GM21515 (cell line): ENCODE results near the gene TMEM233.
"Not testable (repeated sequence)": the region's sequence is repeated elsewhere in the genome, so short reads cannot be mapped to it uniquely, and the experiment has no call there.

Source experiments
- ATAC-seq: cut with Tn5 transposase; IDR thresholded peaks from one replicate; pipeline ENCODE4 v1.9.1; 2021; ENCODE audit not compliant: unreplicated experiment

Gene TMEM233

DNA sequence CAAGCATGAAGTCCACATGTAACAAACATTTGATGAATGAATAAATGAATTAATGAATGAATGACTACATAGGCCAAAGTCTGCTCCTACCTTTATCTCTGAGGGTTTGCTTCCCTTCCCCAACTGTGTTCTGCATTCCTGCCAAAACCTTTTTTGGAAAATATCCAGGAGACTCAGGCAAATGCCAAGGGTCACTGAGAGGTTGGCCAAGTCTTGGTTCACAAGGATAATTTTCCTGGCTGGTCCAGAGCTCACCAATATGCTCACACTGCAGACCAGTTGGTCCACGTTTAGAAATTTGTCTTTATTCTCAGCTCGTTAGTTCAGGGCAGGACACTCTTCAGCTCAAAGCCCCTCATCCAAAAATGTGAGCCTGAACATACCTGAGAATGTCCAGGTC lies 10.2 kb downstream of the TMEM233 start:
- no peak for ATAC-seq

DNA sequence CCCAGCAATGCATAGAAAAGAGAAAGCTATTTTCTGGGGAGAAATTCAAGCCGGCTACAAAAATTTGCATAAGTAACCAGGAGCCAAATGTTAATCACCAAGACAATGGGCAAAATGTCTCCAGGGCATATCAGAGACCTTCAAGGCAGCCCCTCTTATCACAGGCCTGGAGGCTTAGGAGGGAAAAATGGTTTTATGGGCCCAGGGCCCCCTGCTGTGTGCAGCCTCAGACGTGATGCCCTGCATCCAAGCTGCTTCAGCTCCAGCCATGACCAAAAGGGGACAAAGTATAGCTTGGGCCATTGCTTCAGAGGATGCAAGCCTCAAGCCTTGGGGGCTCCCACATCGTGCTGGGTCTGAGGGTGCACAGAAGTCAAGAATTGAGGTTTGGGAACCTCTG lies 15.8 kb downstream of the TMEM233 start:
- no peak for ATAC-seq

DNA sequence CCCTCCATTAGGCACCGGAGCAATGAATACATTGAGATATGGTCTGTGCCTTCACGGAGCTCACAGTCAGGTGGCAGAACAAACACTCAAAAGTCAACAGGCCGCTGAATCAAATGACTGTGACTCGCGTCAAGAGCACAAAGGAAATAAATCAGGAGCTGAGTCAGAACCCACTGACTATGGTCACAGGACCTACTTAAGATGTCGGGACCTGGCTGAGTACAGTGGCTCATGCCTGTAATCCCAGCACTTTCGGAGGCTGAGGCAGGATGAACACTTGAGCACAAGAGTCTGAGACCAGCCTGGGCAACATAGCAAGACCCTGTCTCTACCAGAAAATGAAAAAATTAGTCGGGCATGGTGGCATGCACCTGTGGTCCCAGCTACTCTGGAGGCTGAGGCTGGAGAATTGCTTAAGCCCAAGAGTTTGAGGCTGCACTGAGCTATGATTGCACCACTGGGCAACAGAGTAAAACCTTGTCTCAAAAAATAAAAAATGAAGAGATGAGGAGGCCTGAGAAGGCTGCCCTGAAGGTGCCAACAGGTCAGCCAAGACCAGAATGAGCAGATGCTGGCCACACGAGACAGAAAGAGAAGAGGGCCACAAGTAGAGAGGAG lies 19.9 kb downstream of the TMEM233 start:
- no peak for ATAC-seq

DNA sequence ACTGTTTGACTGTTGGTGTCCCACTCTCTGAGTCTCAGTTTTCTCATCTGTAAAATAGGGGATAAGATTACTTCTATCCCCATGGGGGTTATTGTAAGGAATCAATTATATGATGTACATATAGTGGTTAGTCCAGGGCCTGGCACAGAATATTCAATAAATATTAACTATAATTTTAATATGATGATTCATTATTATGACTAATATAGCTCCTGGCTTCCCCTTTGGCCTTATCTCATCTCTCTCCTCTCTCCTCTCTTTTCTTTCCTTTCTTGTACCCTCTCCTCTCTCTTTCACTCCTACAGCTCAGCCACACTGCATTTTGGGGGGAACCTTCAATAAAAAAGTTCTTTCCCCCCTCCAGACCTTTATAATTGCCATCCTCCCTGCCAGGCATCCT lies 21.1 kb downstream of the TMEM233 start:
- no peak for ATAC-seq

DNA sequence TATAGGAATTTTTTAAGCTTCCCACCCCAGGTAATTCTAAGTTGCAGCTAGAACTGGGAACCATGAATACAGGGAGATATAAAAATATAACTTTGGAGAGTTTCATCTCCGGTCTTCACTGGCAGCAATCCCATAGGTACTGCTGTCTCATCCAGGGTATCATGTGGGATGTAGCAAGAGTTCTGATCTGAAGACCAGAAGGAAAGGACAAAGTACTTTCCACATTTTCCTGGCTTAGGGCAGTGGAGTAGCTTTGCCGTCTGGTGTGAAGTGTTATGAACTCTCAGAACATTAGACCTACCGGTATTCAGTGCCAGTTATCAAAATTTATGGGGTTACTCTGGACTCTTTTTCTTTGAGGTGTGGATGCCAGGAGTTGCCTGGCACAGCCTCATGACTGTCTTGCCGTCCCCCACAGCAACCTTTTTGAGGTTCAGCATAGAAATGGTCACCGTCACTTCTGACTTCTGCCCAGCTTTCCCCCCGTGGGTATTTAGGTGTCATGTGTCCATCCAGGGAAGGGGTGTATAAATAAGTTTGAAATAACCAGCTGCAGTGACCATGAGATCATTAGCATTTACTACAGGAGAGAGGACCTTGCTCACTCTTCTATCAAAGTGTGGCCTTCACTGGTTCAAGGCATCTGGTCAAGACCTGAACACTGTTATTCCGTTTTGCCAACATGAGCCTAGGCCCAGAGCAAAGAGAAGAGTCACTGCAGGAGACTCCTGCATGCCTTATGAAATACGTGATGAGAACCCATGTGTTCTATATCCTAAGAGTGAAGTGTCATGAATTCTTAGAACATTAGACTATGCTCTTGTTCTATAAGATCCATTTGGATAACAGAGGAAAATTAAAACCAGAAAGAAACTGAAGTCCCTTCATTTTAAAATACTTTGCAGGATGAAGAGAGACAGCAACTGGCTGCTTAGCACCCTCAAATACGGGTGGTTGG lies 22.2 kb downstream of the TMEM233 start:
- no peak for ATAC-seq

DNA sequence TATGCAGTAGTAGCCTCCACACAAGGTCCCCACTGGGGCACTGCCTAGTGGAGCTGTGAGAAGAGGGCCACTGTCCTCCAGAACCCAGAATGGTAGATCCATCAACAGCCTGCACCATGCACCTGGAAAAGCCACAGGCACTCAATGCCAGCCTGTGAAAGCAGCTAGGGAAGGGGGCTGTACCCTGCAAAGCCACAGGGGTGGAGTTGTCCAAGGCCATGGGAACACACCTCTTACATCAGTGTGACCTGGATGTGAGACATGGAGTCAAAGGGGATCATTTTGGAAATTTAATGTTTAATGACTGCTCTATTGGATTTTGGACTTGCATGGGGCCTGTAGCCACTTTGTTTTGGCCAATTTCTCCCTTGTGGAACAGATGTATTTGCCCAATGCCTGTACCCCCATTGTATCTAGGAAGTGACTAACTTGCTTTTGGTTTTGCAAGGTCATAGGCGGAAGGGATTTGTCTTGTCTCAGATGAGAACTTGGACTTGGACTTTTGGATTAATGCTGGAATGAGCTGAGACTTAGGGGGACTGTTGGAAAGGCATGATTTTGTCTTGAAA lies 24.8 kb downstream of the TMEM233 start:
- ATAC-seq: not testable (repeated sequence)

DNA sequence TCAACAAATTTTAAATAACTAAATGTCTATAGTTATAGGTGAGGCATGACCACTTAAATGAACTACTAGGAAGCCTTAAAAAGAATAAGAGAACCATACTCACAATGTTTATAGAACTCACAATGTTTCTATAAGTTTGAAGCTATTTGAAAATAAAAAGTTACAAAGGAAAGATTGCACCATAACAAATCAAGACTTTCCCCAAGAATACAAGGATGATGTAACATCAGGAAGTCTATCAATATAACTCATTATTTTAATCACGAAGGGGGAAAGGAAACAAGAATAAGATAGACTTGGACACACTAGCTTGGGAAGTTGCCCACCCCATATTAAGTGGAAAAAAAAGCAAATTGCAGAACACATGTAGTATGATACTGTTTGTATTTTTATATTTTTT lies 26.9 kb downstream of the TMEM233 start:
- no peak for ATAC-seq

DNA sequence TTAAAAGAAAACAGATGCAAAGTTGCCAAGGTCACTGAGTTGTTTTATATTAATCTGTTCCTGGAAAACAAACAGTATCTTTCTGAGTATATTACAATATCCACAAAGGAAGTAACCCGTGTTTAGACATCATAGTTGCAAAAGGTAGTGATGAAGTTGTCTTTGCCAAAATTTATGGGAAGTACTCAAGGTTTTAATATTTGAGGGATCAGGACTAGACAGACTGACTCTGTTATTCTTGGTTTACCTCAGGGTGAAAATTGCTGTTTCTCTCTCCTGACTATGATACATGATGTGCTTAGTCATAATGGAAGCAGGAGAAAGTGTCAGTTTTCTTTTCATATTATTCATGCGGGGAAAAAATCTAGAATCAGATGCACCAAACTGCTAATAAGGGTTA lies 28.3 kb downstream of the TMEM233 start:
- no peak for ATAC-seq

DNA sequence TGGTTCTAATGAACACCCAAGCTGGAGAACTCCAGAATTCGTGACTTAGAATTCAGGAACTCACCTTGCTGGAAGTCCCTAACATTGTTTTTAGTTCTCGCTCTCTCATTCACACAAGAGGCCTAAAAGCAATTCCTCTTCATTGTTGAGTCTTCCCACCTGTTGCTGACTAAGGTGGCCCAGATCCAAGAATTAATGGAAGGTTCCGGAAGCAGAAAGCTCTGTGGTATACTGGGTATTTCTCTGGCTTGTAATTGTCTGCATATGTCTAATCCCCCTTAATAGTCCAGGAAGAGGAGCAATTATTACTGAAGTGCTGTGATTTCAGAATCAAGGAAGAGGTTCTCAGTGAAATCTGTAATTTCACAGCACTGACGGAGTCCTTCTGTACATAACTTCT lies 31.4 kb downstream of the TMEM233 start:
- ATAC-seq: no peak

DNA sequence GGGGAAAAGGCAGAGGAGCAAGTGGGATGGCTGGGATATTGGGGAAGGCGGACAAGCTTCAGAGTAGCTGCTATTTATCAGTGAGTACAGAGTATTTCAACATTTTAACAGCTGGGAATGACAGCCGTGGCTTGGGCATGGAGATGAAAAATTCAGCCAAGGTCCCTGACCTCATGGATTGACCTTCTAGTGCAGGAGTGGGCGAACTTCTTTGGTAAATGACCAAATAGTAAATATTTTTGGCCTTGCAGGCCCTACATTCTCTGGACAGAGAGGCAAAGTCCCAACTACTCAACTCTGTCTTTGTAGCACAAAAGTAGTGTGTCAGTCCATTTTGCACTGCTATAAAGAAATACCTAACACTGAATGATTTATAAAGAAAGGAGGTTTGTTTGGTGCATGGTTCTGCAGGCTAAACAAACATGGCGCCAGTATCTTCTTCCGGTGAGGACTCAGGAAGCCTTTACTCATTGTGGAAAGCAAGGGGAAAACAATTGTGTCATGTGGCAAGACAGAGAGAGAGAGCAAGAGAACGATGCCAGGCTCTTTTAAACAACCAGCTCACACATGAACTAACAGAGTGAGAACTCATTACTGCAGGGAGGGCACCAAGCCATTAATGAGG lies 33.6 kb downstream of the TMEM233 start:
- ATAC-seq: no peak

DNA sequence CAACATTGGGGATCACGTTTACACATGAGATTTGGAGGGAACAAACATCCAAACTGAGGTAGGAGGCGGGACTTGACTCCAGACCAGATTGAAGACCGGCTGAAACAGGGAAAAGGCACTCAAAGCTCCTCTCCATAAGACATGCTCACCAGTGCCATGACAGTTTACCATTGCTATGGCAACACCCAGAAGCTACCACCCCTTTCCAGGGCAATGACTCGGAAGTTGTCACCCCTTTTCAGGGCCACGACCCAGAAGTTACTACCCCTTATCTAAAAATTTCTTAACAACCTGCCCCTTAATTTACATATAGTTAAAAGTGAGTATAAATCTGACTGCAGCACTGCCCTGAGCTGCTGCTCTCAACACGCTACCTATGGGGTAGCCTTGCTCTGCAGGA lies 34.1 kb downstream of the TMEM233 start:
- no peak for ATAC-seq

DNA sequence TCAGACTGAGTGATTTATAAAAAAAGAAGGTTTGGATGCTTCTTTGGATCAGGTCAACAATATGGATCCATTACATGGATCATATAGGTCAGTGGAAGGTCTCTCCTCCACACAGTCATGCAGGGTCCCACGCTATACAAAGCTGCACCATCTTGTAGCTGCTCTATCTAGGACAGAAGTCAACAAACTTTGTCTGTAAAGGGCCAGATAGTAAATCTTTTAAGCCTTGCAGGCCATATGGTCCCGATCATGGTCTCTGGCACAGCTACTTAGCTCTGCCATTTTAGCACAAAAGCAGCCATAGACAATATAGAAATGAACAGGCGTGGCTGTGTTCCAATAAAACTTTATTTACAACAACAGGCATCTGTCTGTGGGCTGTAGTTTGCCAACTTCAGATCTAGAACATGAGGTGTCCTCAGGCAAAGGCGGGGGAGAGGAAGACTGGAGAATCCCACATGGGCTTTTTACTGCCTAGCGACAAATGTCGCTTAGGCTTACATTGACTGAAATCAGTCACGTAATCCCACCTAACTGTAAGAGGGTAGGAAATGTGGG lies 36.7 kb downstream of the TMEM233 start:
- no peak for ATAC-seq

DNA sequence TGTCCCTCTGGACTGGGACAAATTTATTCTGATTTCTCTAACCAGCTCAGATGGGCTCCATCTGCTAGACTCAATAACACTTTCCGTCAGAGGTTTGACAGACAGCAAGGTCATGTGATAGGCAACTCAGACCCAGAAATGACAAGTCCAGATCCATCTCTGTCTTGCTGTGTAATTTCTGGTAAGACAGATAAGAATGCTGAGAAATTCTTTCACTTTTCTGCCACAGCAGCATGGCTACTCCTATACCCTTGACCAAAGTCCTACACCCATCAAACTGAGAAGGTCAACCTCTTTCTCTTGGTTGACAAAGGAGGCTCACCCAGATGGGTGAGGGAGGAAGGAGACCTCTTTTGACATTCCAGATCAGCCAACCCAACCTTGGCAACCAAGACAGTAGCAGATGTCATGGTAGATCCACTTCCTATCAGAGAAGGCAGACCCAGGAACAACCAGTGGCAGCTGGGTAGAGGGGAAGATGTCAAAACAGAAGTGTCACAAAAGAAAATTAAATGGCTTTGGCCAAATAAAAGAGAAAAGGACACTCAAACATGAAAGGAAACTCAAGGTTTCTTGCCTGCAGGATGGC lies 37.5 kb downstream of the TMEM233 start:
- no peak for ATAC-seq

DNA sequence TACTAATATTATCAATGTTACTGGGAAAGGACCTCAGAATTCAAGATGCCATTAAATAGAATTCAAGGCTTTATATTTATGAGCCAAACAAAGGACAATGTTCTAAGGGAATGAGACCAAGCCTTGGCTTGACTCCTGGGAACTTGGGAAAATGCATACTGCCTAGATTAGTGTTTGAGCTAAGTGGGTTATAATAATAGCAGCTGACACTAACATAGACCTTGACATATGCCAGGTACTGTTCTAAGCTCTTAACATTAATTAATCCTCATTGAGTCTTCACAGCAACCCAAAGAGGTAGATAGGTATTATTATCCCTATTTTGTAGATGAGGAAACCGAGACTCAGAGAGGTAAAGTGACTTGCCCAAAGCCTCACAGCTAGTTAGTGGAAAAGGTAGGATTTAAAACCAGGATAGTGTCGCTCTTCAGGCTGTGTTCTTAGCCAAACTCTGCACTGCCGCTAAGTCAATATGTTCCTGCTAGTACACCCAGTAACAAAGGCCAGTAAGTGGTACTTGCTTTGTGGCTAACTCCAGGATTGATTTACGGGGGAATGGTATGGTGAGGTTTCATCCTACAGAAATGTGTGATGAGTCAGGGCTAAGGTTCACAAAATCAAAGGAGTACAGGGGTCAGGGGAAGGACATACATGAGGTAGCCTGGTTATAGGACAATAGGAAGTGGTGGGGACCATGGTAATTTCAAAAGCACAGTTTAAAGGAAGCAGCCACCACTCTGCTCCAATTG lies 38.5 kb downstream of the TMEM233 start:
- no peak for ATAC-seq

DNA sequence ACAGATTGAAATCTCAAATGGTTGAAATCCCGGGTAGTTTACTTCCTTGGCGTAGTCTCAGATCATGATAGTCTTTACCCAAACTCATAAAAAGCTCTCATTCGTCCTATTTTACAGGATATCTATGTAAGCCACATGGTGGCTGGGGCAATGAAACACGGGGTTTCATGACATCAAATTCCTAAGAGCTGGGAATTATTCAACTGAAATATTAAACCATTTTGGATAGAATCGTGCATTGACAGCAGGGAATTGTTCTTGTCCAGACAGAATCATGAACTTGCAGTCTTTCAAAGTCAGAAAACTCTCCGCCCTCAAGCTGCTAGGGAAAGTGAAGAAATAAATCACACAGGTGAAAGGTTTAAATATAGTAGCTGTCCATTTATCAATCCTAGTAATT lies 41.2 kb downstream of the TMEM233 start:
- no peak for ATAC-seq

DNA sequence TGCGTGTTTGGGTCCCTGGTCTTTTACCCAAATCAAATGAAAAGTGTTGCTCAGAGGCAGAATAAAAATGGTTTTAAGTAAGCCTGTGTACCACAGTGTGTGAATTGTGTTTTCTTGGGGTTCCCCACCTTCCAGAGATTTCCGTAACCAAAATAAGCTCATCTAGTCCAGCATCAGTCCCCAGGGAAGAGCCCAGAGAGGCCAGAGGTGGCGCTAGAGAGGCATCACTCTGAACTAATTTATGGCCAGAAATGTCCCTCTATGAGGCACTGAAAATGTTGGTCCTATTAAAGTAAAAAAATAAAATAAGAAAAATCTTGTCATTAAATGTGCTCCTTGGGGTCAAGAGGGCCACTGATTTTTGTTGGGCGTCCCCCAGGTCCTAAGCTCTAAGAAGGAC lies 49.4 kb downstream of the TMEM233 start:
- no peak for ATAC-seq

DNA sequence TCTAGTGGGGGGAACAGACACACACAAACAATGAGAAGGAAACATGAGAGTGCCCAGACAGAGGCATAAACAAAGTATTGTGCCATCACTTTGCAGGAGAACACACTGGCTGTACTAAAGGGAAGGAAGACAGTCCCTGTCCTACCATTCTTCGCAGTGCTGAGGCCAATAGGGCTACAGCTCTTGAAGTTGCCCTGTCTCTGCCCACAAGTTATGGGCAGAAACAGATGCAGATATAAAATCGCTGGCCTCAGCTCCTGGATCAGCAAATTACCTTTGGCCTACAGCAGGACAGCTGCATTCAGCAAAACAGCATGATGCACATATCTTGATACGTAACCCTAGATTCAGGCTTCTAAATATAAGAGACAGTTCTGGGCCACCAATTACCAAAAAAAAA lies 51.4 kb downstream of the TMEM233 start:
- ATAC-seq: no peak

DNA sequence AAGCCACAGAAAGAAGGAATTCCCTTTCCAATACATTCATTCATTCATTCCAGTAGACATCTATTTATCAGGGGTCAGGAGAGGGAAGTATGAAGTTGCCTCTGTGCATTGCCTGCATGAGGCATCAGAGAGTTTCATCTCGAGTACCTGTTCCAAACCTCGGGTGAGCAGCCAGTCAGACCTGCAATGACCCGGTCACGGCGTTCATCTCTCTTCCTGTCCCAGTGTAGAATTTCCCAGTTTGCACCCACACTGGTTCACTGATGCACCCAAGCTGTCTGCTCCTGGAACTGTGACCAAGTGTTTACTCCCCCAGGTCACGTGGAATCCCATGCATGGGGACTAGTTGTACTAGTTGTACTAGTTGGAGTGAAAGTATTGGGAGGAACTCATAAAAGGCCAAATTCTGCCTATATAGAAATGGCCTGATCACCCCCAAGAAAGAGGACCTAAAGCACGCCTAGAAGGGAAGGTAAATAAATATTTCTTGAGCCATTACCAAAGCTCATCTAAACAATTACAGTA lies 52.0 kb downstream of the TMEM233 start:
- no peak for ATAC-seq

DNA sequence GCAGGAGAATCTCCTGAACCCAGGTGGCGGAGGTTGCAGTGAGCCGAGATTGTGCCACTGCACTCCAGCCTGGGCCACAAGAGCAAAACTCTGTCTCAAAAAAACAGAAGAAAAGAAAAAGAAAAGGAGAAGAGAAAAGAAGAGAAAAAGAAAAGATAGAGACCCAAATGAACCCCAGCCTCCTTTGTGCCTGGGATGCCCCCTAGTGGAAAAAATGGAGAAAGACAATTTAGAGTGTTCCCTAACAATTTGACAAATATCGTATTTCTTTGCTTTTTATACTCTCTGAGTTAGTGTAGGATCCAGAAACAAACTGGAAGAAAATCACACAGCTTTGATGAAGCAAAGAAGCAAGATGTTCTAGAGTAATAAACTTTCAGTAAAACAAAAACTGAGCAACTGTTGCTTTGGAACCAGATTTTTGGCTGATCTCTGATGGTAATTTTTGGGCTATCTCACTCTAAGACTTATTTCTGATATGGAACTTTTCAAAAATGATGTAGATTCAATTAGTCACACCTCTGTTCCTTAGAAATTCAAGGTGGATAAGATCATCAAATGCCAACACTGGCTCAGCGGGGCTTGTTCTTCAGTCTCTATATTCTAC lies 55.7 kb downstream of the TMEM233 start:
- ATAC-seq: no peak

DNA sequence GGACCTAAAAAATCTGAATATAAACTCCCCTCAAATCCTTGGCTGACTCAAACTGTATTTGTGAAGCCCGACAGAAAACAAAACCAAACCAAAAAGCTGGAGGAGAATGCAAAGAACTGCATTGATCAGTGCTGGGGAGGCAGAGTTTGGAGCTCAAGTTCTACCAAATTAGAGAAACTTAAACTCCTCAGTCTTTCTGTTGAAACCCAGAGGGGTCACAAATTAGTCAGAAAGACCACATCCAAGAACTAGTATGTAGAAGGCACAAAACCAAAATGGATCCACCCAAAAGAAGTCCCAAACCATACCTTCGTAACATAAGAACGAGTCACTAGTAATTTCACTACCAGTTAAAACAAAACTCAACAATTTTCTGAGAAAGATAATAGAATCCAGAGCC lies 59.1 kb downstream of the TMEM233 start:
- no peak for ATAC-seq
